H1 (cell line): ENCODE results near the gene ELMO1.

ENCODE experiments used
- ASH2L ChIP-seq: fragments of 200-600, 300-600 bp; sonication (generic); IDR thresholded peaks from one replicate; pipeline ENCODE4 v1.7.1; 2017; ENCODE audit warnings: low read length
- BACH1 ChIP-seq: IDR thresholded peaks from 2 replicates; pipeline ENCODE4 v1.6.1; 2012; ENCODE audit warnings: low read length, improper control_type of control experiment
- EP300 ChIP-seq, 2 experiments: IDR thresholded peaks; 1 replicate in 1 of 2; 2 replicates in 1 of 2; pipeline ENCODE4 v1.6.1; 2011 to 2012; ENCODE audit warnings: low read depth in 2 of 2, low read length in 2 of 2, mild to moderate bottlenecking in 2 of 2, borderline replicate concordance in 1 of 2, inconsistent platforms in 1 of 2, moderate library complexity in 1 of 2
- POLR2AphosphoS5 ChIP-seq: IDR thresholded peaks from 2 replicates; pipeline ENCODE4 v1.6.1; 2011; ENCODE audit warnings: low read depth, low read length
- SP1 ChIP-seq: IDR thresholded peaks from 2 replicates; pipeline ENCODE4 v1.6.1; 2011; ENCODE audit warnings: low read depth, low read length
- ZNF274 ChIP-seq: IDR thresholded peaks from 2 replicates; pipeline ENCODE4 v1.7.0; 2012; ENCODE audit warnings: low read length, borderline replicate concordance; ENCODE audit errors: extremely low read depth

DNA sequence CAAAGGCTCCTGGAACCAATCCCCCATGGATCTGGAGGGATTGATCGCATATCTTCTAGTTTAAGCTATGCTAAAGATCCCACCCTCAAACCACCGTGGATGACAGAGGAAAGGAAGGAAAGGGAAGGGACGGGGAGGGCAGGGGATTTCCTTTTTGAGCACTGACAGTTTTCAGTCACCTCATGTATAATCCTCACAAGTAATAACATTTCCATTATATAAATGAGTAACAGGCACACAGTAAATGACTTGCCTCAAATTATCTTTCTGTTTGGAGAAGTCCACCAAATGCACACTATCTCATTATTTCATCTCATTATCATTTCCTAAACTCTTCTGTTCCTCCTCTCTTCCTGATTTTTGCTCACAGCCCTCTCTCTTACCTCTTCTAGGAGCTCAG is 597.3 kb downstream of the ELMO1 start:
- TF ChIP-seq ZNF274 (no peak), ASH2L (no peak), EP300 (IDR thresholded peaks at IDR 0.05; ENCODE audit: borderline replicate concordance in 1 of 2, low read depth in 2 of 2, low read length in 2 of 2) (no peak), BACH1 (no peak), SP1 (no peak), POLR2AphosphoS5 (no peak)
